ENCODE data around the gene NMT1.

- no peak for TF ChIP-seq CTCF (conservative IDR thresholded peaks at IDR 0.05)
- no peak for TF ChIP-seq ZFX (IDR thresholded peaks at IDR 0.05)
These were observed 82.7 kb downstream of the NMT1 start for GRCh38 chr17:45143767-45144198.

Measured in C4-2B (cell line).